Fibroblast of peridontal ligament (primary cell): ENCODE data around the gene TCEAL8.
"Not testable (repeated sequence)": the region's sequence is repeated elsewhere in the genome, so short reads cannot be mapped to it uniquely, and the experiment has no call there.

Experiments used
- DNase-seq: peaks from one replicate; pipeline ENCODE4 v3.0.0-alpha.2; 2010; ENCODE audit errors: extremely low read depth

Gene TCEAL8, protein sequence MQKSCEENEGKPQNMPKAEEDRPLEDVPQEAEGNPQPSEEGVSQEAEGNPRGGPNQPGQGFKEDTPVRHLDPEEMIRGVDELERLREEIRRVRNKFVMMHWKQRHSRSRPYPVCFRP

DNA sequence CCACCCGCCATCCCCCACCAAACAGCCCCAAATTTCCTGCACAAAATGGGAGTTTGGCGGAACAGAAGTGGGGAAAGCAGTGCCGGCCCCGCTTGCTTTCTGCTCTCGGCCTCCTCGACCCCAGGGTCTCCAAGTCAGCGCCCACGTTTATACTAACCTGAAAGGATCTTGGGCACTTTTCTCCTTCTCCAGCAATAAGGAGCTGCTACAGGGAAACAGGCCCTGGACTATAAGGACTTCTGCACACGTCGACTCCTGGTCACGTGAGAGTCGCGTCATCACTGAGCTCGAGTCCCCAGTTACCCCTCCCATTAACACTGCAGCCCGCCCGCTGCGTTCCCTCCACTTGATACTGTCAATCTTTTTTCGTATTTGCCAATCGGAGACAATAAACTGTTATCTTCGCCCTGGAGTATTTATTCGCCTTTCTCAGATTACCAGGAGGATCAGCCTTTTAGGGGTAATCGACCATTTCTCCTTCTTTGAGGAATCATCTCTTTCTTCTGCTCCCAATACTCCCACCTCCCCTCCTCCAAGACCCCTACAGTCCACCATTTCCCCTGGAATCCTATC, at the start of gene TCEAL8:
Gene TCEAL8 (minus strand): TSS at position 235 of the 573 bp plus-strand sequence. CDS start 1,176 bp downstream, outside the sequence.
- DNase-seq, result peak; percentile 76

DNA sequence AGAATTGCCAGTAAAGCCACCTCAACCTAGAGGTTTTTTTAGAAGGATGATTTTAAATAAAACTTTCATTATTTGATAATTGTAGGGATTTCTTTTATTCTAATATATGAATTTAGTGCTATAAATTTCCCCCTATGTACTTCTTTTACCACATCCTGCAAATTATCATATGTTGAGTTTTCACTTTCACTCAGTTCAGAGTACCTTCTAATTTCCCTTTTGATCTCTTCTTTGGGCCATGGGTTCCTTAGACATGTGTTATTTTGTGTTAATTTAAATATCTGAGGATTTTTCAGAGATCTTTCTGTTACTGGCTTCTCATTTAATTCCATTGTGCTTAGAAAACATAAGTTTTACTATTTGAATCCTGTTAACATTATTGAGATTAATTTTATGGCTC, 49.8 kb upstream of the TCEAL8 start:
- DNase-seq, result no peak

DNA sequence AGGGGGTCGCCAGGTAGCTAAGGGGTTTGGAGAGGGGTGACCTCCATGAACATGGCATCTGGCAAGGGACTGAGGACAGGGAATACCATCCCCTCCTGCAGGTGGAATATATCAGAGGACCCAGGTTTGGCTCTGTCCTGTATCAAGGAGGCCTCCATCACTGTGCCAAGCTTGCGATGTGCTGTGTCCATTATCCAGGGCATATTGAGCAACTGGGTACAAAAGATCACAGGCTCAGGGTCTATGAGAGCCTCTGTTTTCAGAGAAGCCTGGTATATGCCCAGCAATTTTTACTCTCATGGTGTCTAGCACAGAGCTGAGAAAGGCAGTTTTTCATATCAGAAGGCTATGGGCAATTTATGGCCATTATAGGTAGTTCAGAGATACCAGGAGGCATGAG, 38.2 kb upstream of the TCEAL8 start:
- DNase-seq, result no peak

DNA sequence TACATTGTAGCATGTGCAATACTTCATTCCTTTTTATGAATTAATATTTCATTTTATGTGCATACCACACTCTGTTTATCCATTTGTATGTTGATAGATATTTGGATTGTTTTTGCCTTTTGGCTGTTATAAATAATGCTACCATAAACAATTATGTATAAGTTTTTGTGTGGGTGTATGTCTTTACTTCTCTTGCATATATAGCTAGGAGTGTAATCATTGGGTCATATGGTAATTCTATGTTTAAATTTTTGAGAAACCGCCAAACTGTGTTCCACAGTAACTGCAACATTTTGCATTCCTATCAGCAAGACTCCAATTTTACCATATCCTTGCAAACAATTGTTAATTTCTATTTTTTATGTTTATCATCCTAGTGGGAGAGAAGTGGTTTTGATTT, 24.7 kb upstream of the TCEAL8 start:
- DNase-seq, result no peak

- no peak for DNase-seq
Measured at GRCh38 chrX:103276581-103277002, 21.6 kb upstream of the TCEAL8 start, which contains the start of gene TCEAL5. Gene TCEAL5, minus strand, starts transcription at chrX:103276750. Its CDS starts 2,187 bp downstream, at chrX:103274563.

- DNase-seq, result no peak
Measured at GRCh38 chrX:103275947-103276567, 21.1 kb upstream of the TCEAL8 start.

DNA sequence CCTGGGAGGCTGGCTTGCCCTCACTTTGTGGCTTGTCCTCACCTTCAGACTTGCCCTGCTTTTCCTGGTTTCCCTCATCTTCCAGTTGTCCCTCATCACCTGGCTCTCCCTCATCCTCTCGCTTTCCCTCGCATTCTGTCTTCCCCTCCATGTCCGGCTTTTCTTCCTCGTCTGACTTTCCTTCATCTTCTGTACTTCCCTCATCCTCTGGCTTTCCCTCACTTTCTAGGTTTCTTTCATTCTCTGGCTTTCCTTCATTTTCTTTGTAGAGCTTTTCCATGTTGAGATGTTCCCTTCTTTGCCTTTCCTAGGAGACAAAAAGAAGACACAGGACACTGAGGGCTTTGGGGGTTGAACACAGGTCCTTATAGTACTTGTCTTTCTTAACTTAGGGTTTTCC, 19.3 kb upstream of the TCEAL8 start:
- DNase-seq, result no peak

GRCh38 chrX:103258275-103258674, 3.3 kb upstream of the TCEAL8 start:
- no peak for DNase-seq

DNA sequence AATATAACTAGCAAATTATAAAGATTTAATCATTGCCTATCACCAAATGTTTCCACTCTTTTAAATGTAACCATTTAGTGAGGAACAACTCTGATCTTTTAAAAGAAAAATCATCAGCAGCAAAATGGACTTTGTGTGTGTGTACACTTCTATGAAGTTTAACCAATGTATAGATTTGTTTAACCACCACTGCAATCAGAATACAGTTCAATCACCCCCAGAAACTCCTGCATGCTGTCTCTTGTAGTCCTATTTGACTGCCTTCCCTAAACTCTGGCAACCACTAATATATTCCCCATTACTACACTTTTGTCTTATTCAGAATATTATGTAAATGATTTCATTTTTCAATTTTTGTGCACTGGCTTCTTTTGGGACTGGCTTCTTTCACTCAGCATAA, 1.7 kb upstream of the TCEAL8 start:
- DNase-seq, result no peak

DNA sequence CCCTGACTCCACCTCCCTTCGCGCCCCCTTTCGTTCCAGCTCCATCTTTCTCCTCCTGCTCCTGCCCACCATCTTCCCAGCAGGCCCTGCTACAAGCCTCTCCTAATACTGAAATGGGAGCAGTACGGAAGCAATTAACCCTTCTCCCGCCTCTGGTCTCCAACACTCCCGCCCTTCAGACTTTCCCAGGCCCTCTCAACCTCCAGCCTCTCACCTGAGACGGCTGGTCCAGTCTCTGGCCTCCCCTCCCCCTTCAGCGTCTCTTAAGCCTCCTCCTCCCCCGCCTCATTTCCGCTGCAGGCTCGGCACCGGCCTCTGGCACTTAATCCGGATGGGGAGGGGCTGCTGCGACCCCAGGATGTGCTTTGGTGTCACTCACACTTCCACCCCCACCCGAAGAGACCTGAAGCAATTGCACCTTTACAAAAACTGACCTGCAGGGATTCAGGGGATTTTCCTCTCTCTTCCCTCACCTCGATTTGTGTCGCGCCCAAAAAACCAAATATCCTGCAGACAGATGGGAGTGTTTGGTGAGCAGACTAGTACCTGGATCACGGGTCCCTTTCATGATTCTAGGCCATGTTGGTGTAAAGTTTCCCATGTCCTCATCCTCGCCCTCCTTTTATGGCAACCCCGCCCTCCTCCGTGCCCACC, 657 bp downstream of the TCEAL8 start:
- DNase-seq, result peak; percentile 31

GRCh38 chrX:103253608-103254007, 1.3 kb downstream of the TCEAL8 start:
- peak; percentile 8 for DNase-seq

- no peak for DNase-seq
Measured at GRCh38 chrX:103250977-103251376, 4.0 kb downstream of the TCEAL8 start.

DNA sequence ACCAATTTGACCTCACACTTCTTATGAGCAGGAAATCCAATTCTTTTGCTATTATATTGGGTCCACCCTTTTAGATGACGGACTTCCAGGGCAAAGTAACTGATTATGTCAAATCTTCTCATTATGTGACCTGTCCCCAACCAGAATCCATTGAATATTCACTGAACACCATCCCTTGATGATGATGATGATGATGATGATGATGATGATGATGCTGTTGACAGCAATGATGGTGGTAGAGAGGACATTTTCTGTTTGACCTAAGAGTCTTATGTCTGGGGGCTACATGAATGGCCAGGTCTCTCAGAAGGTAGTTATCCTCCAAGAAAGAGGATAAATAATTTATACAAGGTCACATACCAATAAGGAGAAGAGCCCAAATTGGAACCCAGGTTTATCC, 5.2 kb downstream of the TCEAL8 start:
- no peak for DNase-seq

DNA sequence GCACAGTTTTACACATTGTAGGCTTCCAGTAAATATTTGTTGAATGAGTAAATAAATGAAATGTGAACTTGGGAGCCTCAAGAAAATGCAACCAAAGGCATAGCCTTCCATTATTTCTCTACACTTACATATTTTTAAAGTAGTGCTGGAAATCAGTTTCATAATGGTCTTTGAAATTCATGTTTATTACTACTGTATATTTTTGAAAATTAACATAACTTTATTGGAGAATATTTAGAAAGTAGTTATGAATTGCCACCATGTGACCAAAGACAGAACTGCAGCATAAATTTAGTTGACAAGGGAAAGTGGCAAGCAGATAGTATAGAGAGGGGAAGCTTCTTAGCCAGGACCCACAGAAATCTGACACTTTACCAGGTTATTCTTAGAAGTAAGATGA, 6.4 kb downstream of the TCEAL8 start:
- DNase-seq, result peak; percentile 45

DNA sequence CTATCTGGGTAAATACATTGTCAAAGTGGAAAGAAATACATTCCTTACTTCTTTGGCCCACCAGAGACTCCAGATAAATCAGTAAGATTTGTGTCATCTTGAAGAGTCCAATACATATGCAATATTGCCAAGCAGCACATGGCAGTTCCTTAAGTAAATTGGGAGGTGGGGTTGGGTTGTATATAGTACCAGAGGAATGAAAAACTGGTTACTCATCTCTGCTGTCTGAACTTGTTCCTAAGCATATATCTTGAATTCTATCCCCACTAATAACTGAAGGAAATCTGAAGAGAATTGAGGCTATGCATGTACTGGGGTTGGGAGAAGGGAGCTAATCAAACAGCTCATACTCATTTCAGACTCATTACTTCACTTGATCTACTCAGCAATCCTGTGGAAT, 14.8 kb downstream of the TCEAL8 start:
- no peak for DNase-seq

DNA sequence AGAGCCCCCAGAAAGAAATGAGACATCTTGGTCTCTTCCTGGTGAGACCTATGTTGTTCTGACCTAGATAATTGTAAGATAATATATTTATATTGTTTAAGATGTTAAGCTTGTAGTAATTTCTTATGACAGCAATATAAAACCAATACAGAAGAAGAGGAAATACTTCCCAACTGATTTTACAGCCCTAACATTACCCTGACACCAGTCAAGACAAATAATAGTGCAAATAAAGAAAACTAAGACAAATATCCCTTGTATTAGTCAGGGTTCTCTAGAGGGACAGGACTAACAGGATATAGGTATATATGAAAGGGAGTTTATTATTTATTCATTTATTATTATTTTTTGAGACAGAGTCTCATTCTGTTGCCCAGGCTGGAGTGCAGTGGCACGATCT, 18.7 kb downstream of the TCEAL8 start:
- DNase-seq, result no peak

- DNase-seq, result not testable (repeated sequence)
Measured at GRCh38 chrX:103235608-103236007, 19.3 kb downstream of the TCEAL8 start.

GRCh38 chrX:103234869-103235268, 20.1 kb downstream of the TCEAL8 start:
- no peak for DNase-seq

DNA sequence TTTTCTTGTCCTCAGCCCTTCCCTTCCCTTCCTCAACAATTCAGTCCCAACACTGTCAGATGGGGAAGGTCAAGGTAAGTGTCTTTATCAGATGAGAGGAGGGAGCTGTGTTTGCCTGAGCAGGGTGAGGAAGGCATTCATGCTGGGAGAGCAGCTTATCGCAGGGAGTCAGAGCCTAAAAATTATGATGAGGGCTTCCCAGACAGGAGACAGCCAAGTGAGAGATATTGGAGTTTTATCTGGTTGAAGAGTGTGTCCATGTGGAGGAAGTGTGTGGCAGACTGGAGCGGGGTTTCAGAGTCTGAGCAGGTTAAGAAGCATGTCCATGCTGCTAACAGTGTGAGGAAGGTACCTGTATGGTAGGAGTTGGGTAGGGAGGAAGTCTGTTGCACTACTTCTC, 21.7 kb downstream of the TCEAL8 start:
- DNase-seq, result no peak

GRCh38 chrX:103225918-103226317, 29.0 kb downstream of the TCEAL8 start:
- not testable (repeated sequence) for DNase-seq

GRCh38 chrX:103220511-103221323, 34.2 kb downstream of the TCEAL8 start:
- no peak for DNase-seq

DNA sequence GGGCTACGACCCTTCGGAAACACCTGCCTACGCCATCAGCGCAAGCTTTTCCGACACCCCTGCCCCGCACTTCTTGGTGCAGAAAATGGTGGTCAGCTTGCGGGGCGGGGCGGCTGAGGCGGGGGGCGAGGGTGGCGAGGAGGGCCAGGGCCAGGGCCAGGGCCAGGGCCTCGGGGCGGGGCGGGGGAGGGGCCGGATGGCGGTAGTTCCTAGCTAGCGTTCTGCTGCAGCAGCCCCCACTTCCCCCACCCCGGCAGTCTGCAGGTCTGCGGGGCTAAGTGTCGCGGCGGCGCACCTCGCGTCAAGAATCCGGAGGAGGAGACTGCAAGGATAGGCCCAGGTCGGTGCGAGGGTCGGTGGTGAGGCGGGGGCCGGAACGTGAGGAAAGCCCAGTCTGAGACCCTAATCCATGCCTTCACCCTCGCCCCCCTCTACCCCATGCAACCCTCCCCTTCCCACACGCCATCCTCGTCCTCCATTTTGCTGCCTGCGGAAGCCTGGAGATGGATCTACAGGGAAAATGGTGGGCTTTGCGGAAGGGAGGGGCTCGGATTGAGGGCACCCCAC, 39.4 kb downstream of the TCEAL8 start:
- no peak for DNase-seq
